Measurements from ENCODE around the gene RNASE4. TPM values are rescaled to one million over a fixed set of nuclear protein-coding genes. Genes with fewer than 3 reads are reported as not detected.

Gene RNASE4
- total RNA-seq, 1 donor from 2014 or later = 1.7 TPM

DNA sequence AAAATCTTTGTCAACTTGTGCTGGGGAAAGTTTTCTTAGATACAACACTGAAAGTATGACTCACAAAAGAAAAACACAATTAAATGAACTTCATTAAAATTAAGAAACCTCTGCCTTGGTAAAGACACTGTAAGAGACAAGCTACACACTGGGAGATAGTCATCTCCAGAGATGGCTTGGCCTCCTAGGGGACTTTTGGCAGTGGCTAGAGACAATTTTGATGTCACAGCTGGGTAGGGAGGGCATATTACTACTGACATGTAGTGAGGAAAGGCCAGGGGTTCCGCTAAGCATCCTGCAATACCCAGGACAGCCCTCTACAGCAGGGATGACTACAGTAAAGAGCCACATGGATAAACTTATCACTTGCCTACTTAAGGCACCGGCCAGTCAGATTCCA, 8.7 kb upstream of the RNASE4 start:
- Mint-ChIP-seq H3K9me3 (ENCODE audit: unreplicated experiment) (peaks cover 3% of the 10 kb centered on the region), H3K27me3 (ENCODE audit: unreplicated experiment) (no peaks in the 10 kb centered on the region), H3K4me3 (ENCODE audit: unreplicated experiment) (no peak overlapping the region), H3K27ac (ENCODE audit: unreplicated experiment) (no peak overlapping the region), H3K36me3 (ENCODE audit: unreplicated experiment) (no peaks in the 10 kb centered on the region), H3K4me1 (ENCODE audit: low read depth, unreplicated experiment) (peaks cover 3% of the 10 kb centered on the region)
- DNase-seq = no peak
- TF ChIP-seq CTCF (IDR thresholded peaks at IDR 0.05; ENCODE audit: partially characterized antibody, unreplicated experiment) = no peak

DNA sequence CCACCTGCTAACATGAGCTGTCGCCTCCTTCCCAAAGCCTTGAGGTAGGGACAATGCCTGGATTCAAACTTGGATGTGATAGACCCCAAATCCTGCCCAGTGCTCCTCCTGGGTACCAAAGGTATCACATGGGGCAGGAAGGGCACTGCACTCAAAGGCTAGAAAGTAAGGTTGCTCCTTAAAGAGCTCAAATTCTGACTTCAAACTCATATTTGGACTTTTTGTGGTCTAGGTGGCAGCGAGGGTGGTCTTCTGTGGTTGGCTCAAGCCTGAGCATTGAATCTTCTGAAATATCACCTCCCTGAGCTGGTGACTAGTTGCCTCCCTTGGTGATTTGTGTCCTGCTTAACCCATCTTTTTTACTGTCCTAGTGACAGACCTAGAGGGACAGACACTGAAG, 8.3 kb upstream of the RNASE4 start:
- no peak for DNase-seq
- H3K36me3 Mint-ChIP-seq (ENCODE audit: unreplicated experiment) = no peaks in the 10 kb centered on the region
- H3K27me3 Mint-ChIP-seq (ENCODE audit: unreplicated experiment) = no peaks in the 10 kb centered on the region
- H3K4me1 Mint-ChIP-seq (ENCODE audit: low read depth, unreplicated experiment) = peaks cover 7% of the 10 kb centered on the region
- H3K9me3 Mint-ChIP-seq (ENCODE audit: unreplicated experiment) = peaks cover 3% of the 10 kb centered on the region
- no peak overlapping the region for H3K4me3 Mint-ChIP-seq (ENCODE audit: unreplicated experiment)
- H3K27ac Mint-ChIP-seq (ENCODE audit: unreplicated experiment) = no peak overlapping the region
- TF ChIP-seq CTCF (IDR thresholded peaks at IDR 0.05; ENCODE audit: partially characterized antibody, unreplicated experiment) = no peak

DNA sequence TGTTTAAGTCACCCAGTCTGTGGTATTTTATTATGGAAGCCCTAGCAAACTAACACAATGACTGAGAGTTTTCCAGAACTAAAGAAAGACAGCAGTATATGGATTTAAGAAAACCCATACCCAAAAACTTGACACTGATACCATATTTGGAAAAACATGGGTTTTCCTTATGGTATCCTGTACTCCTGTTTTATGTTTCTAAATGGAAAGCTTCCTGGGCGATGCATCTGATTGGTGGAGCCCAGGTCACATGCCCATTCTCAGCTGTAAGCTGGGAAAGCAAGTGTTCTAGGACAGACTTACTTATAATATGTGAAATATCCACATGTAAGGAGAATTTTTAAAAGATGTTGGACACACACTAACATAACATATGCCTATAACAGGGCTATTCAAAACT, 4.5 kb upstream of the RNASE4 start:
- peaks cover 2% of the 10 kb centered on the region for H3K27me3 Mint-ChIP-seq (ENCODE audit: unreplicated experiment)
- DNase-seq = no peak
- no peak for TF ChIP-seq CTCF (IDR thresholded peaks at IDR 0.05; ENCODE audit: partially characterized antibody, unreplicated experiment)
- H3K36me3 Mint-ChIP-seq (ENCODE audit: unreplicated experiment) = no peaks in the 10 kb centered on the region
- peaks cover 9% of the 10 kb centered on the region for H3K9me3 Mint-ChIP-seq (ENCODE audit: unreplicated experiment)
- no peak overlapping the region for H3K4me3 Mint-ChIP-seq (ENCODE audit: unreplicated experiment)
- no peak overlapping the region for H3K27ac Mint-ChIP-seq (ENCODE audit: unreplicated experiment)
- peaks cover 9% of the 10 kb centered on the region for H3K4me1 Mint-ChIP-seq (ENCODE audit: low read depth, unreplicated experiment)

- TF ChIP-seq CTCF (IDR thresholded peaks at IDR 0.05; ENCODE audit: partially characterized antibody, unreplicated experiment) = no peak
- H3K27ac Mint-ChIP-seq (ENCODE audit: unreplicated experiment) = no peak overlapping the region
- DNase-seq = no peak
- no peak overlapping the region for H3K4me3 Mint-ChIP-seq (ENCODE audit: unreplicated experiment)
- H3K4me1 Mint-ChIP-seq (ENCODE audit: low read depth, unreplicated experiment) = peaks cover 9% of the 10 kb centered on the region
- peaks cover 2% of the 10 kb centered on the region for H3K27me3 Mint-ChIP-seq (ENCODE audit: unreplicated experiment)
- no peaks in the 10 kb centered on the region for H3K36me3 Mint-ChIP-seq (ENCODE audit: unreplicated experiment)
- peaks cover 12% of the 10 kb centered on the region for H3K9me3 Mint-ChIP-seq (ENCODE audit: unreplicated experiment)
Measured at GRCh38 chr14:20680363-20680762, 4.0 kb upstream of the RNASE4 start.

DNA sequence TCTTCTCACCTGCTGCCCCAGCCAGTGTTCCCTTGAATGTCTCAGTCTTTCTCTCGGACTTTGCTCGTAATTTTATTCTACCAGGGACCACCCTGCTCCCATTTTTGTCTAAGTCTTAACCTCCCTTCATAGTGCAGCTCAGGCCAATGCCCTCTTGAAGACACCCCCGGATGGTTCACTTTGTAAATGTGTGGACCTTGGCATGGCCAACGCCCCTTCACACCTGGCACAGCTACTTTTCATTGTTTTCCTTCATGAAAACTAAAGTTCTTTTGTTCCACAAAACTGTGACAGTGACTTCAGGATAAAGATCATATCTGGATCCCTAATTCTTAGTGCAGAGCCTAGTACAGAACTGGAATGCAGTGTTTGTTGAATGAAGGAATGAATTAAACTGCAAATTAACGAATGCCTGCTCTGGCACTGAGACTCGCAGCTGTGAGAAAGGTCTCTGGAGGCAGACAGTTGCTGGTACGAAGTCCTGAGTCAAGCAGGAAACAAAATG, 3.5 kb upstream of the RNASE4 start:
- TF ChIP-seq CTCF (IDR thresholded peaks at IDR 0.05; ENCODE audit: partially characterized antibody, unreplicated experiment) = no peak
- H3K27ac Mint-ChIP-seq (ENCODE audit: unreplicated experiment) = no peak overlapping the region
- H3K36me3 Mint-ChIP-seq (ENCODE audit: unreplicated experiment) = no peaks in the 10 kb centered on the region
- DNase-seq = no peak
- peaks cover 2% of the 10 kb centered on the region for H3K27me3 Mint-ChIP-seq (ENCODE audit: unreplicated experiment)
- H3K9me3 Mint-ChIP-seq (ENCODE audit: unreplicated experiment) = peaks cover 13% of the 10 kb centered on the region
- H3K4me3 Mint-ChIP-seq (ENCODE audit: unreplicated experiment) = no peak overlapping the region
- peaks cover 9% of the 10 kb centered on the region for H3K4me1 Mint-ChIP-seq (ENCODE audit: low read depth, unreplicated experiment)
